GM18868 (cell line): ENCODE results near the gene STAT6.
"Not testable (repeated sequence)": the region's sequence is repeated elsewhere in the genome, so short reads cannot be mapped to it uniquely, and the experiment has no call there.

ENCODE experiments used
- ATAC-seq: cut with Tn5 transposase; IDR thresholded peaks from one replicate; pipeline ENCODE4 v1.9.1; 2021; ENCODE audit warnings: mild to moderate bottlenecking, moderate library complexity; ENCODE audit not compliant: unreplicated experiment

The STAT6 gene

DNA sequence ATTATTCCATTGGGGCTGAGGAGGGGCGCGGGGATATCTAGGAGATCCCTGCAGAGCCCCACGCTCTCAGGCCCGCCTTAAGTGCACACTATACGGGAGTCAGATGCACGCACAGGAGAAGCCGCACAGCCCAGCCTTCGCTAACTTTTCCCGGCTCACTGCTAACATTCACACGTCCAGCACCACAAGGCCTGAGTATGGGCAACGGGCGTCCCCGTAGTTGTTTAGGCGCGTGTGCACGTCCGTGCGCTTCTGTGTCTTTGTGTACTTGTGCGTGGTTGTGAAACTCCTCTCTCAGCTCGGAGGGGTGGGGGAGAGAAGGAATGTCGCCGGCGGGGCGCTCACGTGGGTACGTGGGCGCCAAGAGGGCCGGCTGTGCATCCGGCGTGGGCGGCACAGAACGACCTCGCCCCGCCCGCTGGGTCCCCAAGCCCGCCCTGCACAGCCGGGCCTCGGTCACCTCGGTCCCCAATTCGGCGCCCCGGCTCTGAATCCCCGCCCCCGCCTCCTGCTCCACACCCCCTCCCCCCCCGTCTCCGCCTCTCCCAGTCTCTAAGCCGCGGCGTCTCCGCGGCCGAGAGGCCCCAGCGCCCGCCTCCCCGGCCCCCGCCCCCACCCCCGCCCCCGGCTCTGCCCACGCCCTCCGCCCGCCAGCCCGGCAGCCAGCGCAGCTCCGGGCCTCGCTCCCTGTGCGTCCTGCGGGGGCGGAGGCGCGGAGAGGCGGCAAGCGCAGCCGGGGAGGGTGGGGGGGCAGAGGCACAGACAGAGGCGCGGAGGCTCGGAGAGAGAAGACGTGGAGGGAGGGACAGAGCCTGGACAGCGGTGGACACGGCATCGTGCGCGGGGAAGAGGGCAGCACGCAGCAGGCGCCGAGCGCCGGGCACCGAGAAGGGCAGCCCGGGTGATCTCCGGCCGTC lies 22.6 kb downstream of the STAT6 start, which contains the start of gene NAB2:
Gene NAB2 (plus strand): TSS at position 761 of the 917 bp plus-strand sequence. CDS start 158 bp downstream, outside the sequence.
- peak; percentile 52 for ATAC-seq

- peak; percentile 35 for ATAC-seq
Measured at GRCh38 chr12:57087691-57088353, 23.3 kb downstream of the STAT6 start.

DNA sequence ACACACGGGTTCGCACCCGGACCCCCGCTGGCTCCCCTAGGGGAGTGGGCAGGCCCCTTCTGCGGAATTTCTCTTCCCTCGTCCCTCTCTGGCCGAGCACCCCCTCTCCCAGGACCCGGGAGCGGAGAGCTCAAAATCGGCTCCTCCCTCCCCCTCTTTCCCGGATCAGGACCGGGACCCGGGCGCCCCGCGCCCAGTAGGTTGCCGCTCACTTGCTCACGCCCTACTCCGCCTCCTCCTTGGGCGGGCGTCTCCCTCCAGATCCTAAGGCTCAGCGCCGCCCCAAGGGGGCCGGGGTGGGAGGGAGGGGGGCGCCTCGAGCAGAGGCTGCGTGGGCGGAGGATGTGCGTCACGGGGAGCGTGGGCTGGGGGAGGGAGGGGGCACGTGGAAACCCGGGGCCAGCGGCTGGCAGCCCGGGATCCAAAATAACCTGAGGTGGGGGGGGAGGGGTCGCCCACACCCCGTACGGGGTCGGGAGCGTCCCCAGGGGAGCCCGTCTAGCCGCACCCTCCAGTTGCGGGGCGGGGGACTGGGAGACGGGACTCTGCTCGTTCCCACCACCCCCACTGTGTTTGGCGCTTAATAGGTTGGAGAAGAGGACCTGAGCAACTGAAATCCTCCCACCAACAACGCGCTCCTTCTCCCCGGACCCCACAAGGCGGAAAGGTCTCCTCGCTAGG lies 24.0 kb downstream of the STAT6 start:
- ATAC-seq: peak; percentile 28

DNA sequence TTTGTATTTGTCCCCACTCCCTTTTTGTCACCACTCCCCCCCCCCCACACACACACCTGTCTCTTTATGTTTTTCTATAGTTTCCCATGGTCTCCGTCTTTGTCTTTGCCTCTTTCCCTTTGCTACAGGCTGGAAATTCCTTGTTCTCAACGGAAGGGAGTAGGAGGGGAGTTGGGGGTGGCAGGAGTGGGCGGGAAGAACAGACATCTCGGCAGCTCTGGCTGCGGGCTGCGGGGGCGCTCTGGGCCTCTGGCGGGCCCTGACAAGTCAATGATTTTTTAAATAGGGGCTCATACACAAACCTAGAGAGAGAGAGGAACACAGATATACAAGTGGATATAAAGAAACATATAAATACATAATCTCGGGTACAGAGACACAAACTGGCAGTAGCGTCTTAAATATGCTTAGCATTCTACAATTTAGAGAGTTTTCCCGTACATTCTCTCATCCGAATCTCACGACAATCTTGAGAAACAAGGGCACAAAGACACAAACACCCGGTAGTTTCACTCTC lies 24.6 kb downstream of the STAT6 start:
- ATAC-seq: no peak

GRCh38 chr12:57085999-57086492 lies 25.1 kb downstream of the STAT6 start:
- no peak for ATAC-seq

GRCh38 chr12:57080855-57081254 lies 30.3 kb downstream of the STAT6 start:
- ATAC-seq: no peak

DNA sequence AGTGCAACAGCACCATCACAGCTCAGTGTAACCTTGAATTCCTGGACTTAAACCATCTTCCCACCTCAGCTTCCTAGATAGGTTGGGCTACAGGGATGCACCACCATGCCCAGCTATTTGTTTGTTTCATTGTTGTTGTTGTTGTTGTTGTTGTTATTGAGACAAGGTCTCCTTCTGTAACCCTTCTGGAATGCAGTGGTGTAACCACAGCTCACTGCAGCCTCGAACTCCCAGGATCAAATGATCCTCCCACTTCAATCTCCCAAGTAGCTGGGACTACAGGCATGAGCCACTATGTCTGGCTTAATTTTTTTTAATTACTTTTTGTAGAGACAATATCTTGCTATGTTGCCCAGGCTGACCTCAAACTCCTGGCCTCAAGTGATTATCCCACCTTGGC lies 31.3 kb downstream of the STAT6 start:
- no peak for ATAC-seq

- ATAC-seq: peak; percentile 97
Measured at GRCh38 chr12:57078519-57079404, 32.4 kb downstream of the STAT6 start, which contains the start of gene NEMP1. NEMP1 (minus strand) TSS chr12:57078791; CDS start chr12:57078745, 46 bp downstream.

- not testable (repeated sequence) for ATAC-seq
Measured at GRCh38 chr12:57073566-57074450, 37.4 kb downstream of the STAT6 start.

DNA sequence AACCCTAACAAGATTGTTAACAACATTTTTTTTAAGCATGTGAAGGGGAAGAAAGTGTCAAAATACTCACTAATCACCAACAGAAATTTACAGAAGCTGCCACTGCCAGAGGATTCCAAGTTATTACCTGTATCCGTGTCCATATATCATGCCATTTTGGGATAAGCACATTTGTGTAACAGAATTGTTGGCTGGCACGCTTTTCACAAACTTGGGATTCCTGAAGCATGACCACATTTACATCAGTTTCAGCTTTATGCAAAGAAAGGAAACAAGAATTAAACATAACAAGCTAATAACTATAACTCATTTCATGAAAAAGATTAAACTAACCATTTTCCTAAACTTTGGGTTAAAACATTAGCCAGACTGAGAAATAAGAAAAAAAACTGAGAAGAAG lies 38.5 kb downstream of the STAT6 start:
- ATAC-seq: no peak

DNA sequence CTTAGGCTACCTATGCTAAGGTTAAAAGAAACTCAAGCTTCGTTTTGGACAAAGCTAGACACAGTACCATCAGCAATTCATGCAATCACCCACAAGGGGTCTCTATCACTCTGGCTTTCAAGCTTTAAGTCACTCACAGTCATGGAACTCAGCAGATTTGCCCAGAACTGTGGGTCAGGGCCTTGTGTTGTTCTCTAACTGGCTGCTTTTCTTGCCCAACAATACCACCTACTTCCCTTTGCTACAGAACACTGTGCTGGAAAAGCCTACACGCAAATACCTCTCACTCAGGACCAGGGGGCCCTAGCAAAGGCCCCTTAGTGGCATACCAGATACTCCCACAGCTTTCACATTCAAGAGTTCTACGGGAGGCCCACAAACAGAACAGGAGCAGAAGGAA lies 41.6 kb downstream of the STAT6 start:
- peak; percentile 83 for ATAC-seq

GRCh38 chr12:57066245-57066644 lies 44.9 kb downstream of the STAT6 start:
- no peak for ATAC-seq

- peak; percentile 77 for ATAC-seq
Measured at GRCh38 chr12:57063991-57064685, 47.0 kb downstream of the STAT6 start.

DNA sequence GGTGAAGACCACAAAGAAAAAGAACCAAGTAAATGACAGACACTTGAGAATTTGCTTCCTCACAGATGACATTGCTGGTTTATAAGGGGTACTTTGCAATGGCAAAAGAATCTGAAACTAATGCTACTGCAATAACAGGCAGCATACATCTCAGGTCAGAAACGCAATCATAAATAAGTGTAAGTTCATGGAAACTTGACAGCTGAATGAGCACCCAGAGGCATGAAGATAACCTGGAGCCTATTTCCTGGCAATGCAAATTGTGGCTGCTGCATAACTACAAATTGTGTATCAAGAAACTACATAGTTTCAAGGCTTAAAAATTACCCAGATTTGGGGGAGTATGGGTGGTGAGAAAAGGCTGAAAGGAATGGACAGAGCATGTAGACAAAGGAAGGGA lies 52.7 kb downstream of the STAT6 start:
- ATAC-seq: no peak

- ATAC-seq: no peak
Measured at GRCh38 chr12:57057067-57057751, 54.0 kb downstream of the STAT6 start.

- no peak for ATAC-seq
Measured at GRCh38 chr12:57055824-57056223, 55.3 kb downstream of the STAT6 start.

- not testable (repeated sequence) for ATAC-seq
Measured at GRCh38 chr12:57053901-57054300, 57.3 kb downstream of the STAT6 start.

GRCh38 chr12:57053146-57053545 lies 58.0 kb downstream of the STAT6 start:
- not testable (repeated sequence) for ATAC-seq
